NCI-H2107 treated with DMSO at 0.1 percent for 48 hours (cell line): ENCODE measurements around the gene SPAG16.

Source experiments
- DNase-seq: peaks from one replicate; lab custom pipeline; 2025; ENCODE audit not compliant: unreplicated experiment; lab: John Stamatoyannopoulos, UW

The SPAG16 gene

GRCh38 chr2:214226061-214226460, 941.8 kb downstream of the SPAG16 start:
- no peak for DNase-seq

- no peak for DNase-seq
Observed at GRCh38 chr2:214232271-214232670, 948.0 kb downstream of the SPAG16 start.

- DNase-seq: no peak
Observed at GRCh38 chr2:214233164-214233563, 948.9 kb downstream of the SPAG16 start.

- no peak for DNase-seq
Observed at GRCh38 chr2:214242797-214243196, 958.5 kb downstream of the SPAG16 start.

- DNase-seq: no peak
Observed at GRCh38 chr2:214244847-214245246, 960.6 kb downstream of the SPAG16 start.

- no peak for DNase-seq
Observed at GRCh38 chr2:214246417-214246816, 962.2 kb downstream of the SPAG16 start.

GRCh38 chr2:214247531-214247930, 963.3 kb downstream of the SPAG16 start:
- no peak for DNase-seq

- no peak for DNase-seq
Observed at GRCh38 chr2:214255046-214255445, 970.8 kb downstream of the SPAG16 start.

- DNase-seq: no peak
Observed at GRCh38 chr2:214261683-214262082, 977.4 kb downstream of the SPAG16 start.

GRCh38 chr2:214264171-214264570, 979.9 kb downstream of the SPAG16 start:
- no peak for DNase-seq

GRCh38 chr2:214265991-214266489, 981.8 kb downstream of the SPAG16 start:
- DNase-seq: no peak

- no peak for DNase-seq
Observed at GRCh38 chr2:214277880-214278279, 993.6 kb downstream of the SPAG16 start.

GRCh38 chr2:214286011-214286410, 1001.7 kb downstream of the SPAG16 start:
- DNase-seq: no peak

GRCh38 chr2:214293593-214293992, 1009.3 kb downstream of the SPAG16 start:
- no peak for DNase-seq

- DNase-seq: no peak
Observed at GRCh38 chr2:214294426-214294825, 1010.2 kb downstream of the SPAG16 start.

- DNase-seq: no peak
Observed at GRCh38 chr2:214297423-214297822, 1013.2 kb downstream of the SPAG16 start.

- no peak for DNase-seq
Observed at GRCh38 chr2:214310319-214310718, 1026.1 kb downstream of the SPAG16 start.

- DNase-seq: no peak
Observed at GRCh38 chr2:214311031-214311533, 1026.8 kb downstream of the SPAG16 start.

- no peak for DNase-seq
Observed at GRCh38 chr2:214311931-214312749, 1027.9 kb downstream of the SPAG16 start.

GRCh38 chr2:214315324-214315723, 1031.1 kb downstream of the SPAG16 start:
- DNase-seq: no peak

GRCh38 chr2:214320211-214320610, 1035.9 kb downstream of the SPAG16 start:
- no peak for DNase-seq

GRCh38 chr2:214322662-214323061, 1038.4 kb downstream of the SPAG16 start:
- DNase-seq: no peak

- DNase-seq: no peak
Observed at GRCh38 chr2:214325404-214325803, 1041.1 kb downstream of the SPAG16 start.
